SK-N-MC (cell line): Measurements from ENCODE around the gene OR5D14.

Source experiments
- DNase-seq: peaks from one replicate; pipeline ENCODE4 v3.0.0-alpha.2; 2011; ENCODE audit warnings: low read depth, low spot score
- H3K27ac ChIP-seq: fragments of 200-600 bp; sonication (generic); 2 replicates; pipeline ENCODE4 v1.5.1; 2016; ENCODE audit warnings: mixed run types
- H3K36me3 ChIP-seq: fragments of 200-600 bp; sonication (generic); 2 replicates; pipeline ENCODE4 v1.6.1; 2017; ENCODE audit warnings: antibody characterized with exemption, low read length, mixed read lengths; ENCODE audit not compliant: insufficient read depth
- H3K4me3 ChIP-seq: fragments of 200-600 bp; sonication (generic); 2 replicates; pipeline ENCODE4 v1.5.1; 2016
- H3K9ac ChIP-seq: fragments of 200-600 bp; sonication (generic); 2 replicates; pipeline ENCODE4 v1.8.0; 2017; ENCODE audit warnings: mixed run types, mixed read lengths; ENCODE audit not compliant: insufficient read length
- H3K9me3 ChIP-seq: fragments of 200-600 bp; sonication (generic); 2 replicates; pipeline ENCODE4 v1.6.1; 2017; ENCODE audit warnings: low read depth, mild to moderate bottlenecking, antibody characterized with exemption, low read length, moderate library complexity, mixed read lengths
- EZH2 ChIP-seq: fragments of 200-600 bp; sonication (generic); IDR thresholded peaks from one replicate; pipeline ENCODE4 v1.6.1; 2017; ENCODE audit warnings: antibody characterized with exemption
- FOXP2 ChIP-seq: optimal IDR thresholded peaks from 2 replicates; pipeline ENCODE3; 2011; ENCODE audit warnings: mild to moderate bottlenecking, moderate library complexity; ENCODE audit not compliant: insufficient read depth; ENCODE audit errors: extremely low read length, control extremely low read depth
- POLR2AphosphoS5 ChIP-seq: IDR thresholded peaks from 2 replicates; pipeline ENCODE4 v1.6.1; 2012; ENCODE audit warnings: mild to moderate bottlenecking, low read depth, low read length, borderline replicate concordance

OR5D14 gene

GRCh38 chr11:55795256-55795655, at the start of gene OR5D14:
OR5D14 (plus strand) TSS chr11:55795556; CDS start chr11:55795556, 0 bp downstream.
- DNase-seq, result no peak
- Histone ChIP-seq H3K4me3 (no peak within 1 kb of the TSS), H3K9me3 (no peaks in the 10 kb centered on the region), H3K9ac (no peak within 1 kb of the TSS), H3K27ac (no peak within 1 kb of the TSS), H3K36me3 (no peaks in the 10 kb centered on the region)
- TF ChIP-seq FOXP2 (no peak), POLR2AphosphoS5 (no peak), EZH2 (no peak)

GRCh38 chr11:55773138-55773537, 22.2 kb upstream of the OR5D14 start, which contains the start of gene OR5D13:
OR5D13 (plus strand) TSS chr11:55773438; CDS start chr11:55773438, 0 bp downstream.
- Histone ChIP-seq H3K36me3 (no peaks in the 10 kb centered on the region), H3K27ac (no peak within 1 kb of the TSS), H3K9ac (no peak within 1 kb of the TSS), H3K9me3 (no peaks in the 10 kb centered on the region), H3K4me3 (no peak within 1 kb of the TSS)
- DNase-seq, result no peak
- no peak for TF ChIP-seq POLR2AphosphoS5
- TF ChIP-seq FOXP2, result no peak
- no peak for TF ChIP-seq EZH2

- H3K36me3 ChIP-seq, result no peaks in the 10 kb centered on the region
- H3K27ac ChIP-seq, result no peak overlapping the region
- DNase-seq, result no peak
- H3K4me3 ChIP-seq, result no peak overlapping the region
- TF ChIP-seq EZH2, result no peak
- no peak for TF ChIP-seq POLR2AphosphoS5
- TF ChIP-seq FOXP2, result no peak
- no peak overlapping the region for H3K9ac ChIP-seq
- H3K9me3 ChIP-seq, result no peaks in the 10 kb centered on the region
Observed at GRCh38 chr11:55791606-55792005, 3.8 kb upstream of the OR5D14 start.

- no peak overlapping the region for H3K27ac ChIP-seq
- DNase-seq, result no peak
- no peaks in the 10 kb centered on the region for H3K9me3 ChIP-seq
- no peak overlapping the region for H3K4me3 ChIP-seq
- TF ChIP-seq FOXP2, result no peak
- H3K9ac ChIP-seq, result no peak overlapping the region
- no peaks in the 10 kb centered on the region for H3K36me3 ChIP-seq
Observed at GRCh38 chr11:55793321-55793720, 2.0 kb upstream of the OR5D14 start.

- no peak for DNase-seq
- Histone ChIP-seq H3K36me3 (no peaks in the 10 kb centered on the region), H3K4me3 (no peak overlapping the region), H3K27ac (no peak overlapping the region), H3K9ac (no peak overlapping the region), H3K9me3 (no peaks in the 10 kb centered on the region)
- TF ChIP-seq POLR2AphosphoS5 (no peak), FOXP2 (no peak), EZH2 (no peak)
Observed at GRCh38 chr11:55806248-55806647, 10.9 kb downstream of the OR5D14 start.

- no peak for TF ChIP-seq FOXP2
- no peak for TF ChIP-seq EZH2
- TF ChIP-seq POLR2AphosphoS5, result no peak
- H3K27ac ChIP-seq, result no peak within 1 kb of the TSS
- H3K36me3 ChIP-seq, result no peaks in the 10 kb centered on the region
- DNase-seq, result no peak
- H3K4me3 ChIP-seq, result no peak within 1 kb of the TSS
- H3K9me3 ChIP-seq, result no peaks in the 10 kb centered on the region
- H3K9ac ChIP-seq, result no peak within 1 kb of the TSS
Observed at GRCh38 chr11:55811067-55811466, 15.7 kb downstream of the OR5D14 start, which contains the start of gene OR5L1. OR5L1 (plus strand) TSS chr11:55811367; CDS start chr11:55811467, 100 bp downstream.

- H3K4me3 ChIP-seq, result no peak within 1 kb of the TSS
- TF ChIP-seq POLR2AphosphoS5, result no peak
- no peak for TF ChIP-seq EZH2
- no peak for TF ChIP-seq FOXP2
- no peak within 1 kb of the TSS for H3K27ac ChIP-seq
- DNase-seq, result no peak
- H3K36me3 ChIP-seq, result no peaks in the 10 kb centered on the region
- no peaks in the 10 kb centered on the region for H3K9me3 ChIP-seq
- H3K9ac ChIP-seq, result no peak within 1 kb of the TSS
Observed at GRCh38 chr11:55819330-55819729, 24.0 kb downstream of the OR5D14 start, which contains the start of gene OR5D18. OR5D18 (plus strand) TSS chr11:55819630; CDS start chr11:55819630, 0 bp downstream.

- TF ChIP-seq POLR2AphosphoS5, result no peak
- TF ChIP-seq EZH2, result no peak
- no peak for TF ChIP-seq FOXP2
- Histone ChIP-seq H3K9me3 (no peaks in the 10 kb centered on the region), H3K4me3 (no peak within 1 kb of the TSS), H3K27ac (no peak within 1 kb of the TSS), H3K36me3 (no peaks in the 10 kb centered on the region), H3K9ac (no peak within 1 kb of the TSS)
- no peak for DNase-seq
Observed at GRCh38 chr11:55826919-55827318, 31.6 kb downstream of the OR5D14 start, which contains the start of gene OR5L2. OR5L2 (plus strand) TSS chr11:55827219; CDS start chr11:55827219, 0 bp downstream.

- Histone ChIP-seq H3K4me3 (no peak within 1 kb of the TSS), H3K36me3 (no peaks in the 10 kb centered on the region), H3K9ac (no peak within 1 kb of the TSS), H3K27ac (no peak within 1 kb of the TSS), H3K9me3 (no peaks in the 10 kb centered on the region)
- TF ChIP-seq FOXP2 (no peak), POLR2AphosphoS5 (no peak), EZH2 (no peak)
- no peak for DNase-seq
Observed at GRCh38 chr11:55838452-55838851, 43.1 kb downstream of the OR5D14 start, which contains the start of gene OR5D16. OR5D16 (plus strand) TSS chr11:55838752; CDS start chr11:55838752, 0 bp downstream.
